Upper lobe of right lung (tissue), 1 donor: Measurements from ENCODE around the gene MMEL1. TPM values are rescaled to one million over a fixed set of nuclear protein-coding genes. Genes with fewer than 3 reads are reported as not detected.

ENCODE experiments used
- ATAC-seq: fragments of 200-7000 bp; cut with Tn5 transposase; one replicate; pipeline ENCODE4 v1.9.1; 2020; ENCODE audit warnings: mild to moderate bottlenecking, moderate library complexity
- DNase-seq: peaks from one replicate; pipeline ENCODE4 v3.0.0-alpha.2; 2020
- H3K27ac ChIP-seq: fragments of 200-600 bp; one replicate; pipeline ENCODE4 v1.8.0; 2022
- H3K27me3 ChIP-seq: fragments of 200-600 bp; one replicate; pipeline ENCODE4 v1.8.0; 2022; ENCODE audit warnings: mild to moderate bottlenecking
- H3K36me3 ChIP-seq: fragments of 200-600 bp; one replicate; pipeline ENCODE4 v1.8.0; 2022
- H3K4me1 ChIP-seq: fragments of 200-600 bp; one replicate; pipeline ENCODE4 v1.8.0; 2022
- H3K4me3 ChIP-seq: fragments of 200-600 bp; one replicate; pipeline ENCODE4 v1.8.0; 2022; ENCODE audit warnings: mild to moderate bottlenecking
- H3K9me3 ChIP-seq: fragments of 200-600 bp; one replicate; pipeline ENCODE4 v1.8.0; 2022
- intact Hi-C: fragments of 100-400 bp; cut with DNase I; formaldehyde crosslinking; loops from one replicate; pipeline ENCODE4 v1.11.0; 2022
- total RNA-seq: library from RNA; stranded (reverse); fragmentation: NEBNext Ultra II Directional; extraction: Animal tissue kit (Norgen Biotek cat#: 25700); gene quantifications from one replicate; pipeline ENCODE4 v1.2.1, GENCODE V29; 2021
- TF ChIP-seq, protein P1 (sequence below): fragments of 200-600 bp; IDR thresholded peaks from one replicate; pipeline ENCODE4 v1.8.0; 2022; ENCODE audit warnings: antibody characterized with exemption
- donor health status: DM: no; HTN: yes; CAD: no; lungs with severe emphysema.

The MMEL1 gene
- total RNA-seq, 1 donor from 2014 or later: 3.2 TPM

DNA sequence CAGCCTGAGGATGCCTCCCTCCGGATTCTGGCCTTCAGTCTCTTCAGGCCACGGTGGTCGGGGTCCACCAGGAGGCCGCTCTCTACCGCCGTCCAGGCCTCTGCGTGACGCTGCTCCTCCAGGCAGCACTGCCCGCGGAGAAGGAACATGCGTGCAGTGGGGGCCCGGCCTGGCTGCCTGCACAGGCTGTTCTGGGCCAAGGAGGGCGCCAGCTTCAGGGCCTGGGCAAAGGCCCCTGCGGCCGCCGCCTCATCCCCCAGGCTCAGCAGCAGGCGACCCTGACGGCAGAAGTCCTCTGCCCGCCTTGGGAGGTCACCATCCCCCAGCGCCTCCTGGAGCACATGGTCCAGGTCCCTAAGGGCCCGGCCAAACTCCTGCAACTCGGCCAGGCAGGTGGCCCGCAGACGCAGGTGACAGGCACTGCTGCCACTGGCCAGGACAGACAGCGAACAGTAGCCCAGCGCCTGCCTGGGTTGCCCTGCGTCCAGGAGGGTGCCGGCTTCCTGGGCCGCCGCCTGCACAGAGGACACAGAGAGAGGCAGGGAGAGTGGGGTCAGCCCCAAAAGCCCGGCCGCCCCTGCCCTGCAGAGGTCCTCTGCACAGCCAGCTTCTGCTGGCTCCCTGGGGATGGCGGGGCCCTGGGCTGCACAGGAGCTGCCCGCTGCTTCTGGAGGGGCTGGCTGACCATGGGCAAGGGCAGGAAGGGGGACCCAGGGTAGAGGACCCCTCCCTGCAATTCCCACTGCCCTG, 8.7 kb upstream of the MMEL1 start:
- peak overlapping the region; percentile 99 for H3K4me3 ChIP-seq
- no peaks in the 10 kb centered on the region for H3K36me3 ChIP-seq
- DNase-seq (peak; percentile 64), ATAC-seq (no peak)
- TF ChIP-seq, protein P1, sequence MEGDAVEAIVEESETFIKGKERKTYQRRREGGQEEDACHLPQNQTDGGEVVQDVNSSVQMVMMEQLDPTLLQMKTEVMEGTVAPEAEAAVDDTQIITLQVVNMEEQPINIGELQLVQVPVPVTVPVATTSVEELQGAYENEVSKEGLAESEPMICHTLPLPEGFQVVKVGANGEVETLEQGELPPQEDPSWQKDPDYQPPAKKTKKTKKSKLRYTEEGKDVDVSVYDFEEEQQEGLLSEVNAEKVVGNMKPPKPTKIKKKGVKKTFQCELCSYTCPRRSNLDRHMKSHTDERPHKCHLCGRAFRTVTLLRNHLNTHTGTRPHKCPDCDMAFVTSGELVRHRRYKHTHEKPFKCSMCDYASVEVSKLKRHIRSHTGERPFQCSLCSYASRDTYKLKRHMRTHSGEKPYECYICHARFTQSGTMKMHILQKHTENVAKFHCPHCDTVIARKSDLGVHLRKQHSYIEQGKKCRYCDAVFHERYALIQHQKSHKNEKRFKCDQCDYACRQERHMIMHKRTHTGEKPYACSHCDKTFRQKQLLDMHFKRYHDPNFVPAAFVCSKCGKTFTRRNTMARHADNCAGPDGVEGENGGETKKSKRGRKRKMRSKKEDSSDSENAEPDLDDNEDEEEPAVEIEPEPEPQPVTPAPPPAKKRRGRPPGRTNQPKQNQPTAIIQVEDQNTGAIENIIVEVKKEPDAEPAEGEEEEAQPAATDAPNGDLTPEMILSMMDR: no peak
- H3K4me1 ChIP-seq: peaks cover 11% of the 10 kb centered on the region
- H3K27ac ChIP-seq: peak overlapping the region; percentile 89
- intact Hi-C loops: loop anchor here (10.0 kb wide), 1 partner anchor 227 kb away; the partner anchor contains the start of gene PEX10
- H3K9me3 ChIP-seq: peaks cover 5% of the 10 kb centered on the region
- no peaks in the 10 kb centered on the region for H3K27me3 ChIP-seq

DNA sequence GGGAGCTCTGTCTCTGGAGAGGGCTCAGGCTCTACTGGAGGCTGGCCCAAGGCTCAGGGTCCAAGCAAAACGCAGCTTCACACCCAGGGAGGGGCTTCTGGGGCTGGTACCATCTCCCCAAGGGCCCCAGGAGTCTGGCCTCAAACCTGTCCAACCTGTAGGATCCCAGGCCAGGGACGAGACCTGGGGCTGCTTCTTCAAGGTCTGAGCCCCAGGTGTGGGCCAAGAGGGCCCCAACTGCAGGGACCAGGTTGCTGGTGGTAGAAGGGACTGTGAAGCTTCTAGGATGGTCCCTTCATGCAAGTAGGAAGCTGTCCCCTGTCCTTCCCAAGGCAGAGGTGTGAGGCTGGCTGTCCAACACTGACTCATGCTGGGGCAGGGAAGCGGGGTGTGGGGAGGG, 7.8 kb upstream of the MMEL1 start:
- TF ChIP-seq, protein P1: no peak
- DNase-seq: peak; percentile 41
- H3K9me3 ChIP-seq: no peaks in the 10 kb centered on the region
- no peak overlapping the region for H3K4me3 ChIP-seq
- no peak for ATAC-seq
- no peak overlapping the region for H3K27ac ChIP-seq
- H3K27me3 ChIP-seq: no peaks in the 10 kb centered on the region
- H3K4me1 ChIP-seq: peaks cover 11% of the 10 kb centered on the region
- intact Hi-C loops: loop anchor here (10.0 kb wide), 1 partner anchor 226 kb away; the partner anchor contains the start of gene PEX10
- no peaks in the 10 kb centered on the region for H3K36me3 ChIP-seq

DNA sequence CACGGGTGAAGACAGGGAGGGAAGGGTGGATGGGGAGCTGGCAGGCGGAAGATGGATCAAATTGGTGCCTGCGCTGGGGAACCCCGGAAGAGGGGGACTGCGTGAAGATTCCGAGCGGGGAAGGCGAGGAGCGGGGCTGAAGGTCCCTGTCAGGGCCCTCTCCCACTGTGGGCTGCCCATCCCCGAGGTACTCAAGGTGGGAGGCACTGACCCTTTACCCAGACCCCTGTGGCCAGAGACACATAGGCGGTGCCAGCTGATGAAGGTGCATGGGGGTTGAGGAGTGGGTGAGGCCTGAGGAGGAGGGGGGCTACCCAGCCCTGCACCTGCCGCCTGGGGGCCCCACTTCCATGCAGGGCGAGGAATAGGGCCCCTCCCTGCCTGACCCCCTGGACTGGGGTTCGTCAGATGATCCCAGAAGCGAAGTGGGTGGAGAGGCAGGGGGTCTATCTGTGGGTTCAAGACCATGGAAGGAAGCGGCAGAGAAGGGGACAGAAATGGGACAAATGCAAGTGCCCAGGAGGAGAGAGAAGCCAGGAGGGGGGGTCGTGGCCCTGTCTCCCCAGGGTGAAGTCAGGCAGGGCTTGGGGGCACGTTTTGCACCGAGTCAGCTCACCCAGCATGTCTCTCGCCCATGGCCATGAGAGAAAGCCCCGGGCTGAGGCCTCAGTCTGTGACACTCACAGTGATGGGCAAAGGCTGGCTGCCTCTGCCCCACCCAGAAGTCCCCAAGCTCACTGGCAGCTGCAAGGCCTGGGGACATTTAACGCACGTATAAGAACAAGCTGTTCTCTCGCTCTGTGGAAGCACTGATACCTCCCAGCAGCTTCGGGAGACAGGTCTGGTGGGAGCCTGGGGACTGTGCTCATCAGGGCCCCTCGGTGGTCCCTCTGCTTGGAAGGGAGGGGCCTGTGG, 7.0 kb upstream of the MMEL1 start:
- intact Hi-C loops: loop anchor here (10.0 kb wide), 1 partner anchor 225 kb away; the partner anchor contains the start of gene PEX10
- no peaks in the 10 kb centered on the region for H3K9me3 ChIP-seq
- no peak overlapping the region for H3K27ac ChIP-seq
- peak; percentile 56 for DNase-seq
- H3K4me1 ChIP-seq: peaks cover 11% of the 10 kb centered on the region
- ATAC-seq: no peak
- TF ChIP-seq, protein P1: no peak
- no peak overlapping the region for H3K4me3 ChIP-seq
- no peaks in the 10 kb centered on the region for H3K36me3 ChIP-seq
- H3K27me3 ChIP-seq: peaks cover 4% of the 10 kb centered on the region

DNA sequence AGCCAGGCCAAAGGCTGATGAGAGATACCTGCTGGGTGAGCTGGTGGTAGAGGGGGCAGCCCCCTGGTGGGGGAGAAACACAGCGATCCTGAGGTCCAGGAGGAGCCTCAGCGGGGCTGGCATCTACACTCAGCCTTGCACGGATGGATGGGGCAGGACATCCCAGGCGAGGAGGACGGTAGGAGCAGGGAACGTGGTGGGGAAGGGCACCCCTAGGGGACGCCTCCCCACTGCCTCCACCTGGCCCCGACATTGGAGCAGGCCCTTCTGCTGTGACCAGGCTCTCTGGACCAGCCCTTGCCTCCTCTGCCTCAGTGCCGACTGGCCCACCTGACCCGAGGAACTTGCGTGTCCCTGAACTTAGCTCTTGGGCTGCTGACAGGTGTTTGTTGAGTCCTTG, 6.4 kb upstream of the MMEL1 start:
- Histone ChIP-seq H3K36me3 (no peaks in the 10 kb centered on the region), H3K4me1 (peaks cover 11% of the 10 kb centered on the region), H3K4me3 (no peak overlapping the region), H3K9me3 (no peaks in the 10 kb centered on the region), H3K27ac (no peak overlapping the region), H3K27me3 (peaks cover 5% of the 10 kb centered on the region)
- intact Hi-C loops: no loop called here
- DNase-seq: peak; percentile 40
- TF ChIP-seq, protein P1: no peak
- ATAC-seq: no peak

DNA sequence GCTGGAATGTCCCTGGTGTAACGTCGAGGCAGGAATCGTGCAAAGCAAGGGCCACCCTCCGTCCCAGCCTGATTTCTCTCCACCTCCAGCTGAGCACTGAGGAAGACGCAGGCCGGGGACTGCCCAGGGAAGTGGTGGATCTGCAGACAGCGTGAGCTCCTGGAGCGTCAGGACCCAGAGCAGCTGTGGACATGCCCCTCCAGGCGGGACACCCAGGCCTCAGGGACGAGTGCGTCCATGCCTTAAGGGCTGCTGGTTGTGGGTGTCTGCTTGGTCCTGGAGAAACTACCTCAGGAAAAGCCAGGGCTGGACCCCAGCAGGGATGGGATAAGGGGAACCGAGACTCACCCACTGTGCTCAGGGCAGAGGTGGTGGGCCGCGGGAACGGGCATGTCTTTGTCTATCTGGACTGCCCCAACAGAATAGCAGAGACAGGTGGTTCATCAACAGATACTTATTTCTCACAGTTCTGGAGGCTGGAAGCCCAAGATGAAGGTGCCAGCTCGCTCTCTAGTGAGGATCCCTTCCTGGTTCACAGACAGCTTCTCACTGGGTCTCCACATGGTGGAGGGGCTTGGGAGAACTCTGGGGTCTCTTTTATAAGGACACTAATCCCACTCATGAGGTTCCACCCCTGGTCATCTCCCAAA, 5.8 kb upstream of the MMEL1 start:
- peaks cover 10% of the 10 kb centered on the region for H3K4me1 ChIP-seq
- DNase-seq (peak; percentile 49), ATAC-seq (no peak)
- peaks cover 12% of the 10 kb centered on the region for H3K27me3 ChIP-seq
- H3K4me3 ChIP-seq: no peak overlapping the region
- H3K36me3 ChIP-seq: no peaks in the 10 kb centered on the region
- TF ChIP-seq, protein P1: no peak
- intact Hi-C loops: no loop called here
- no peaks in the 10 kb centered on the region for H3K9me3 ChIP-seq
- no peak overlapping the region for H3K27ac ChIP-seq
